Measurements from ENCODE around the gene ZNF506.
"Not testable (repeated sequence)": the region's sequence is repeated elsewhere in the genome, so short reads cannot be mapped to it uniquely, and the experiment has no call there.

Gene ZNF506

GRCh38 chr19:19777692-19778091, 43.9 kb downstream of the ZNF506 start:
- no peak for DNase-seq

GRCh38 chr19:19776206-19777008, 45.1 kb downstream of the ZNF506 start:
- DNase-seq, result peak; percentile 92

GRCh38 chr19:19775891-19776205, 45.7 kb downstream of the ZNF506 start:
- no peak for DNase-seq

GRCh38 chr19:19774354-19775033, 47.1 kb downstream of the ZNF506 start:
- no peak for DNase-seq

- DNase-seq, result not testable (repeated sequence)
Observed at GRCh38 chr19:19771963-19772362, 49.6 kb downstream of the ZNF506 start.

- not testable (repeated sequence) for DNase-seq
Observed at GRCh38 chr19:19769971-19770370, 51.6 kb downstream of the ZNF506 start.

GRCh38 chr19:19758164-19758563, 63.4 kb downstream of the ZNF506 start:
- DNase-seq, result no peak

- no peak for DNase-seq
Observed at GRCh38 chr19:19752760-19753403, 68.7 kb downstream of the ZNF506 start.

GRCh38 chr19:19751846-19752245, 69.7 kb downstream of the ZNF506 start:
- no peak for DNase-seq

GRCh38 chr19:19750842-19751790, 70.4 kb downstream of the ZNF506 start:
- no peak for DNase-seq

- no peak for DNase-seq
Observed at GRCh38 chr19:19749908-19750841, 71.4 kb downstream of the ZNF506 start.

GRCh38 chr19:19749117-19749907, 72.2 kb downstream of the ZNF506 start:
- no peak for DNase-seq

GRCh38 chr19:19748249-19748938, 73.2 kb downstream of the ZNF506 start:
- DNase-seq, result no peak

- no peak for DNase-seq
Observed at GRCh38 chr19:19747357-19748220, 74.0 kb downstream of the ZNF506 start.

- no peak for DNase-seq
Observed at GRCh38 chr19:19746286-19747213, 75.0 kb downstream of the ZNF506 start.

- no peak for DNase-seq
Observed at GRCh38 chr19:19745496-19746285, 75.9 kb downstream of the ZNF506 start.

GRCh38 chr19:19744641-19745040, 76.9 kb downstream of the ZNF506 start:
- DNase-seq, result no peak
